Measurements from ENCODE around the gene C1orf21.

DNA sequence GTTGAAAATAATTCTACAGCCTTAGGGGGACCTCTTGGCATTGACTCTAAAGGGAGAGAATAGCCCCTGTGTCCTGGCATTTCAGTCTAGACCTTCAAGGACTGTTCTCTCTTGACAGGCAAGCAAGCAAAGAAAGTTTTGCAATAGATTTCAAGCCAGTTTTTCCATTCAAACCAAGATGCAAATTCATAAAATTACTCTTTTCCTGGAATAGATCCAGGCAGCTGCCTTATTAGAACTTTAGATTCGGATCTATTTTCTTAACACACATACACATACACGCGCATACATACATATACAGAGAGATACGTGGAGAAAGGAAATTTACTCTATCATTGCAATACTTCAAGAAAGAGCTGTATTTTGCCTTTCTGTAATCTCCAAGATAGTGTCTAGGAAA, 238.4 kb downstream of the C1orf21 start:
- TF ChIP-seq POLR2AphosphoS5 (IDR thresholded peaks at IDR 0.05; ENCODE audit: low read depth, low read length), result no peak
- TF ChIP-seq POLR2A (IDR thresholded peaks at IDR 0.05; ENCODE audit: low read depth, low read length), result no peak
- TF ChIP-seq POU2F2 (IDR thresholded peaks at IDR 0.05; ENCODE audit: low read depth, low read length), result no peak
- TF ChIP-seq TAF1 (IDR thresholded peaks at IDR 0.05; ENCODE audit: low read depth, low read length), result no peak
- TF ChIP-seq SPI1 (IDR thresholded peaks at IDR 0.05; ENCODE audit: low read depth, low read length), result no peak
- TF ChIP-seq PAX5 (IDR thresholded peaks at IDR 0.05; ENCODE audit: insufficient read depth, low read length, severe bottlenecking), result no peak

Measured in GM12891 (cell line).